GM12874 (cell line): ENCODE measurements around the gene KIF3A.

Experiments
- CTCF ChIP-seq: IDR thresholded peaks from 2 replicates; pipeline ENCODE4 v1.5.1; 2011; ENCODE audit warnings: low read depth, mild to moderate bottlenecking, control low read depth, low read length, moderate library complexity; ENCODE audit not compliant: insufficient read depth

KIF3A gene

GRCh38 chr5:132677682-132678400 is 59.5 kb downstream of the KIF3A start:
- no peak for TF ChIP-seq CTCF

GRCh38 chr5:132677191-132677590 is 60.2 kb downstream of the KIF3A start:
- TF ChIP-seq CTCF = no peak

- TF ChIP-seq CTCF = no peak
Measured at GRCh38 chr5:132675936-132676689, 61.2 kb downstream of the KIF3A start.

- no peak for TF ChIP-seq CTCF
Measured at GRCh38 chr5:132674671-132675506, 62.5 kb downstream of the KIF3A start.

GRCh38 chr5:132673939-132674630 is 63.3 kb downstream of the KIF3A start, which contains the start of gene IL4:
TSS of gene IL4 (plus strand) at chr5:132673989. CDS start at chr5:132674051, 62 bp downstream.
- no peak for TF ChIP-seq CTCF

- TF ChIP-seq CTCF = no peak
Measured at GRCh38 chr5:132673488-132673887, 63.9 kb downstream of the KIF3A start.
